ENCODE measurements around the gene PRTFDC1.

PRTFDC1 gene

GRCh38 chr10:24858288-24859270 lies 93.8 kb downstream of the PRTFDC1 start:
- H3K27me3 ChIP-seq (ENCODE audit: control insufficient read depth, insufficient read depth, low read length): no peaks in the 10 kb centered on the region
- DNase-seq (ENCODE audit: low read depth, low spot score): no peak
- no peak overlapping the region for H3K4me3 ChIP-seq (ENCODE audit: low read length)
- 0 out of 2 replicates have a peak, but pooled peaks cover 2% of the 10 kb centered on the region for H3K4me1 ChIP-seq (ENCODE audit: control insufficient read depth, insufficient read depth, low read length)
- H3K9me3 ChIP-seq (ENCODE audit: control insufficient read depth, insufficient read depth, low read length): no peaks in the 10 kb centered on the region
- no peak overlapping the region for H3K27ac ChIP-seq (ENCODE audit: low read length)
- no peaks in the 10 kb centered on the region for H3K36me3 ChIP-seq (ENCODE audit: control insufficient read depth, insufficient read depth, low read length)
- no CpG with 5 or more reads among the region's 10 CpGs for WGBS (ENCODE audit: insufficient coverage, insufficient read length)

- no peak for DNase-seq (ENCODE audit: low read depth, low spot score)
These were observed 95.2 kb downstream of the PRTFDC1 start for GRCh38 chr10:24857031-24857725.

GRCh38 chr10:24854256-24854655 lies 98.2 kb downstream of the PRTFDC1 start:
- Histone ChIP-seq H3K27ac (ENCODE audit: low read length) (no peak overlapping the region), H3K27me3 (ENCODE audit: control insufficient read depth, insufficient read depth, low read length) (no peaks in the 10 kb centered on the region), H3K9me3 (ENCODE audit: control insufficient read depth, insufficient read depth, low read length) (no peaks in the 10 kb centered on the region), H3K4me3 (ENCODE audit: low read length) (no peak overlapping the region), H3K36me3 (ENCODE audit: control insufficient read depth, insufficient read depth, low read length) (no peaks in the 10 kb centered on the region), H3K4me1 (ENCODE audit: control insufficient read depth, insufficient read depth, low read length) (0 out of 2 replicates have a peak, but pooled peaks cover 2% of the 10 kb centered on the region)
- WGBS (ENCODE audit: insufficient coverage, insufficient read length): no CpG with 5 or more reads among the region's 6 CpGs
- no peak for DNase-seq (ENCODE audit: low read depth, low spot score)

More at GRCh38 chr10:24857031-24857725, 95.2 kb downstream of the PRTFDC1 start:
- H3K4me3 ChIP-seq (ENCODE audit: low read length): no peak overlapping the region
- no peak overlapping the region for H3K27ac ChIP-seq (ENCODE audit: low read length)
- no peaks in the 10 kb centered on the region for H3K36me3 ChIP-seq (ENCODE audit: control insufficient read depth, insufficient read depth, low read length)
- 0 out of 2 replicates have a peak, but pooled peaks cover 2% of the 10 kb centered on the region for H3K4me1 ChIP-seq (ENCODE audit: control insufficient read depth, insufficient read depth, low read length)
- WGBS (ENCODE audit: insufficient coverage, insufficient read length): no CpG with 5 or more reads among the region's 8 CpGs
- H3K27me3 ChIP-seq (ENCODE audit: control insufficient read depth, insufficient read depth, low read length): no peaks in the 10 kb centered on the region
- no peaks in the 10 kb centered on the region for H3K9me3 ChIP-seq (ENCODE audit: control insufficient read depth, insufficient read depth, low read length)

- Histone ChIP-seq H3K4me3 (ENCODE audit: low read length) (no peak overlapping the region), H3K4me1 (ENCODE audit: control insufficient read depth, insufficient read depth, low read length) (0 out of 2 replicates have a peak, but pooled peaks cover 2% of the 10 kb centered on the region), H3K9me3 (ENCODE audit: control insufficient read depth, insufficient read depth, low read length) (no peaks in the 10 kb centered on the region), H3K36me3 (ENCODE audit: control insufficient read depth, insufficient read depth, low read length) (no peaks in the 10 kb centered on the region), H3K27ac (ENCODE audit: low read length) (no peak overlapping the region), H3K27me3 (ENCODE audit: control insufficient read depth, insufficient read depth, low read length) (no peaks in the 10 kb centered on the region)
- DNase-seq (ENCODE audit: low read depth, low spot score): no peak
These were observed 98.7 kb downstream of the PRTFDC1 start for GRCh38 chr10:24853661-24854060.

GRCh38 chr10:24851629-24852028 lies 100.8 kb downstream of the PRTFDC1 start:
- Histone ChIP-seq H3K9me3 (ENCODE audit: control insufficient read depth, insufficient read depth, low read length) (no peaks in the 10 kb centered on the region), H3K4me3 (ENCODE audit: low read length) (no peak overlapping the region), H3K36me3 (ENCODE audit: control insufficient read depth, insufficient read depth, low read length) (no peaks in the 10 kb centered on the region), H3K27ac (ENCODE audit: low read length) (no peak overlapping the region), H3K4me1 (ENCODE audit: control insufficient read depth, insufficient read depth, low read length) (no peaks in the 10 kb centered on the region), H3K27me3 (ENCODE audit: control insufficient read depth, insufficient read depth, low read length) (no peaks in the 10 kb centered on the region)
- WGBS (ENCODE audit: insufficient coverage, insufficient read length): no CpG with 5 or more reads among the region's 11 CpGs
- DNase-seq (ENCODE audit: low read depth, low spot score): no peak

- Histone ChIP-seq H3K4me1 (ENCODE audit: control insufficient read depth, insufficient read depth, low read length) (no peaks in the 10 kb centered on the region), H3K9me3 (ENCODE audit: control insufficient read depth, insufficient read depth, low read length) (no peaks in the 10 kb centered on the region), H3K4me3 (ENCODE audit: low read length) (no peak overlapping the region), H3K36me3 (ENCODE audit: control insufficient read depth, insufficient read depth, low read length) (no peaks in the 10 kb centered on the region), H3K27ac (ENCODE audit: low read length) (no peak overlapping the region), H3K27me3 (ENCODE audit: control insufficient read depth, insufficient read depth, low read length) (no peaks in the 10 kb centered on the region)
- no CpG with 5 or more reads among the region's 1 CpG for WGBS (ENCODE audit: insufficient coverage, insufficient read length)
- no peak for DNase-seq (ENCODE audit: low read depth, low spot score)
These were observed 101.6 kb downstream of the PRTFDC1 start for GRCh38 chr10:24850727-24851296.

- Histone ChIP-seq H3K9me3 (ENCODE audit: control insufficient read depth, insufficient read depth, low read length) (no peaks in the 10 kb centered on the region), H3K27me3 (ENCODE audit: control insufficient read depth, insufficient read depth, low read length) (no peaks in the 10 kb centered on the region), H3K4me1 (ENCODE audit: control insufficient read depth, insufficient read depth, low read length) (no peaks in the 10 kb centered on the region), H3K36me3 (ENCODE audit: control insufficient read depth, insufficient read depth, low read length) (no peaks in the 10 kb centered on the region), H3K27ac (ENCODE audit: low read length) (no peak overlapping the region), H3K4me3 (ENCODE audit: low read length) (no peak overlapping the region)
- no CpG with 5 or more reads among the region's 9 CpGs for WGBS (ENCODE audit: insufficient coverage, insufficient read length)
- DNase-seq (ENCODE audit: low read depth, low spot score): no peak
These were observed 102.7 kb downstream of the PRTFDC1 start for GRCh38 chr10:24849501-24850299.

GRCh38 chr10:24849051-24849450 lies 103.4 kb downstream of the PRTFDC1 start:
- H3K36me3 ChIP-seq (ENCODE audit: control insufficient read depth, insufficient read depth, low read length): no peaks in the 10 kb centered on the region
- H3K4me1 ChIP-seq (ENCODE audit: control insufficient read depth, insufficient read depth, low read length): no peaks in the 10 kb centered on the region
- H3K27ac ChIP-seq (ENCODE audit: low read length): no peak overlapping the region
- no peaks in the 10 kb centered on the region for H3K27me3 ChIP-seq (ENCODE audit: control insufficient read depth, insufficient read depth, low read length)
- WGBS (ENCODE audit: insufficient coverage, insufficient read length): no CpG with 5 or more reads among the region's 6 CpGs
- no peak for DNase-seq (ENCODE audit: low read depth, low spot score)
- no peaks in the 10 kb centered on the region for H3K9me3 ChIP-seq (ENCODE audit: control insufficient read depth, insufficient read depth, low read length)
- no peak overlapping the region for H3K4me3 ChIP-seq (ENCODE audit: low read length)

- no peak for DNase-seq (ENCODE audit: low read depth, low spot score)
- H3K4me3 ChIP-seq (ENCODE audit: low read length): no peak overlapping the region
- H3K4me1 ChIP-seq (ENCODE audit: control insufficient read depth, insufficient read depth, low read length): no peaks in the 10 kb centered on the region
- H3K27ac ChIP-seq (ENCODE audit: low read length): no peak overlapping the region
- H3K36me3 ChIP-seq (ENCODE audit: control insufficient read depth, insufficient read depth, low read length): no peaks in the 10 kb centered on the region
- no peaks in the 10 kb centered on the region for H3K9me3 ChIP-seq (ENCODE audit: control insufficient read depth, insufficient read depth, low read length)
- WGBS (ENCODE audit: insufficient coverage, insufficient read length): no CpG with 5 or more reads among the region's 6 CpGs
- H3K27me3 ChIP-seq (ENCODE audit: control insufficient read depth, insufficient read depth, low read length): no peaks in the 10 kb centered on the region
These were observed 104.2 kb downstream of the PRTFDC1 start for GRCh38 chr10:24848195-24848594.
